CD8-positive, alpha-beta memory T cell (primary cell): ENCODE results near the gene LAG3. TPM values are rescaled to one million over a fixed set of nuclear protein-coding genes. Genes with fewer than 3 reads are reported as not detected.
A peak's percentile ranks its signal among the peaks of the same experiment; 100 is the strongest.

ENCODE experiments used
- CTCF ChIA-PET: fragments of 350-600 bp; sonication (Branson Sonifier 250); formaldehyde crosslinking; loops from one replicate; lab custom pipeline; 2021; ENCODE audit warnings: antibody characterized with exemption; lab: Charles Lee
- POLR2A ChIA-PET: fragments of 350-600 bp; sonication (Branson Sonifier 250); formaldehyde crosslinking; loops from one replicate; lab custom pipeline; 2021; ENCODE audit warnings: antibody characterized with exemption; lab: Charles Lee
- DNase-seq, 5 donors: peaks; one replicate each; pipeline versions ENCODE4 v3.0.0 to v3.0.0-alpha.2; 2020 to 2022; ENCODE audit warnings: mixed read lengths in 1 of 5
- H3K27ac ChIP-seq: one replicate; pipeline ENCODE4 v1.7.0; 2013; ENCODE audit warnings: low read depth, mild to moderate bottlenecking, low read length, moderate library complexity
- H3K27me3 ChIP-seq: 2 replicates; pipeline ENCODE4 v1.7.0; 2013; ENCODE audit warnings: low read length, mild to moderate bottlenecking; ENCODE audit not compliant: insufficient read depth, poor library complexity, severe bottlenecking
- H3K36me3 ChIP-seq: 2 replicates; pipeline ENCODE4 v1.7.0; 2013; ENCODE audit warnings: mild to moderate bottlenecking, low read length, moderate library complexity; ENCODE audit not compliant: insufficient read depth
- H3K4me1 ChIP-seq: 2 replicates; pipeline ENCODE4 v1.7.0; 2013; ENCODE audit warnings: mild to moderate bottlenecking, low read length, moderate library complexity; ENCODE audit not compliant: insufficient read depth
- H3K4me3 ChIP-seq: 2 replicates; pipeline ENCODE4 v1.7.0; 2013; ENCODE audit warnings: mild to moderate bottlenecking, low read length
- H3K9me3 ChIP-seq: 2 replicates; pipeline ENCODE4 v1.7.0; 2013; ENCODE audit warnings: mild to moderate bottlenecking, low read length
- H3K27ac Mint-ChIP-seq, 8 donors: one replicate each; pipeline ENCODE4 v1.8.0; 2020 to 2021; ENCODE audit warnings: mixed read lengths in 8 of 8, mild to moderate bottlenecking in 6 of 8, inconsistent platforms in 3 of 8, moderate library complexity in 3 of 8
- H3K27me3 Mint-ChIP-seq, 2 donors: one replicate each; pipeline ENCODE4 v1.8.0; 2020 to 2021; ENCODE audit warnings: mixed read lengths in 2 of 2, mild to moderate bottlenecking in 1 of 2, moderate library complexity in 1 of 2
- H3K36me3 Mint-ChIP-seq, 3 donors: one replicate each; pipeline ENCODE4 v1.8.0; 2020 to 2021; ENCODE audit warnings: mixed read lengths in 3 of 3, inconsistent platforms in 1 of 3, mild to moderate bottlenecking in 1 of 3
- H3K4me1 Mint-ChIP-seq, 3 donors: one replicate each; pipeline ENCODE4 v1.8.0; 2020 to 2021; ENCODE audit warnings: mixed read lengths in 3 of 3, inconsistent platforms in 1 of 3, mild to moderate bottlenecking in 1 of 3
- H3K4me3 Mint-ChIP-seq, 7 donors: one replicate each; pipeline ENCODE4 v1.8.0; 2020 to 2021; ENCODE audit warnings: mixed read lengths in 7 of 7, mild to moderate bottlenecking in 6 of 7, moderate library complexity in 4 of 7, inconsistent platforms in 2 of 7
- H3K9me3 Mint-ChIP-seq, 5 donors: one replicate each; pipeline ENCODE4 v1.8.0; 2020 to 2022; ENCODE audit warnings: mixed read lengths in 5 of 5, mild to moderate bottlenecking in 3 of 5, moderate library complexity in 2 of 5, inconsistent platforms in 1 of 5
- polyA plus RNA-seq: library from polyadenylated mRNA; unstranded; fragments of 300-500 nt; fragmentation: Illumina TruSeq; gene quantifications from one replicate; pipeline ENCODE4 v1.2.3, GENCODE V29; 2021
- total RNA-seq, 2 experiments: library from RNA; stranded (reverse); gene quantifications; one replicate each; pipeline ENCODE4 v1.2.3, GENCODE V29; 2021

LAG3 gene
- total and polyA plus RNA-seq, 3 experiments from 2014 or later: 37.3 to 245 (median 236) TPM

GRCh38 chr12:6773590-6774351 is 1.5 kb downstream of the LAG3 start:
- Mint-ChIP-seq H3K27me3 (peaks cover 2 to 8% of the 10 kb centered on the region in 2 donors), H3K9me3 (no peaks in the 10 kb centered on the region), H3K4me3 (peak overlapping the region; percentile 93 to 99 (median 97)), H3K4me1 (peaks cover 53 to 77% (median 59%) of the 10 kb centered on the region in 3 donors), H3K36me3 (peaks cover 0 to 24% (median 2%) of the 10 kb centered on the region in 3 donors), H3K27ac (peak overlapping the region; percentile 94 to 100 (median 99))
- ChIA-PET POLR2A (interaction anchor here (0.6 to 2.7 kb wide), 6 partner anchors 21 to 164 kb away, joined by 3 to 23 read pairs (median 5); partner anchors contain the start of genes CDCA3, MLF2, USP5 and ZNF384), CTCF (interaction anchor here (0.7 to 11.0 kb wide), 9 partner anchors 7 to 171 kb away, joined by 3 to 162 read pairs (median 4); partner anchors contain the start of genes LPAR5, MLF2, PTMS and ZNF384)
- Histone ChIP-seq H3K4me1 (peaks cover 59% of the 10 kb centered on the region), H3K9me3 (no peaks in the 10 kb centered on the region), H3K4me3 (peak overlapping the region; percentile 54), H3K36me3 (no peaks in the 10 kb centered on the region), H3K27me3 (no peaks in the 10 kb centered on the region), H3K27ac (peak overlapping the region; percentile 75)
- peak in 3 of 5 donors; percentile 14 to 55 (median 20) for DNase-seq

- peak overlapping the region; percentile 93 to 99 (median 97) for H3K4me3 Mint-ChIP-seq
- peak overlapping the region; percentile 94 to 100 (median 99) for H3K27ac Mint-ChIP-seq
- POLR2A ChIA-PET: interaction anchor here (0.6 to 2.7 kb wide), 8 partner anchors 10 to 140 kb away, joined by 3 to 23 read pairs (median 6); partner anchors contain the start of genes CDCA3, COPS7A, MLF2 and USP5
- peaks cover 0 to 4% of the 10 kb centered on the region in 2 donors for H3K27me3 Mint-ChIP-seq
- H3K4me1 Mint-ChIP-seq: peaks cover 54 to 73% (median 59%) of the 10 kb centered on the region in 3 donors
- peak overlapping the region; percentile 75 for H3K27ac ChIP-seq
- peaks cover 65% of the 10 kb centered on the region for H3K4me1 ChIP-seq
- H3K36me3 ChIP-seq: no peaks in the 10 kb centered on the region
- no peaks in the 10 kb centered on the region for H3K27me3 ChIP-seq
- CTCF ChIA-PET: interaction anchor here (0.7 to 11.0 kb wide), 10 partner anchors 8 to 172 kb away, joined by 3 to 162 read pairs (median 4); partner anchors contain the start of genes MLF2, PTMS, SPSB2 and ZNF384
- peak overlapping the region; percentile 54 for H3K4me3 ChIP-seq
- no peaks in the 10 kb centered on the region for H3K9me3 Mint-ChIP-seq
- peaks cover 0 to 25% (median 2%) of the 10 kb centered on the region in 3 donors for H3K36me3 Mint-ChIP-seq
- DNase-seq: peak; percentile 32 to 86 (median 55)
- no peaks in the 10 kb centered on the region for H3K9me3 ChIP-seq
These were observed 2.3 kb downstream of the LAG3 start for GRCh38 chr12:6774499-6775062.

DNA sequence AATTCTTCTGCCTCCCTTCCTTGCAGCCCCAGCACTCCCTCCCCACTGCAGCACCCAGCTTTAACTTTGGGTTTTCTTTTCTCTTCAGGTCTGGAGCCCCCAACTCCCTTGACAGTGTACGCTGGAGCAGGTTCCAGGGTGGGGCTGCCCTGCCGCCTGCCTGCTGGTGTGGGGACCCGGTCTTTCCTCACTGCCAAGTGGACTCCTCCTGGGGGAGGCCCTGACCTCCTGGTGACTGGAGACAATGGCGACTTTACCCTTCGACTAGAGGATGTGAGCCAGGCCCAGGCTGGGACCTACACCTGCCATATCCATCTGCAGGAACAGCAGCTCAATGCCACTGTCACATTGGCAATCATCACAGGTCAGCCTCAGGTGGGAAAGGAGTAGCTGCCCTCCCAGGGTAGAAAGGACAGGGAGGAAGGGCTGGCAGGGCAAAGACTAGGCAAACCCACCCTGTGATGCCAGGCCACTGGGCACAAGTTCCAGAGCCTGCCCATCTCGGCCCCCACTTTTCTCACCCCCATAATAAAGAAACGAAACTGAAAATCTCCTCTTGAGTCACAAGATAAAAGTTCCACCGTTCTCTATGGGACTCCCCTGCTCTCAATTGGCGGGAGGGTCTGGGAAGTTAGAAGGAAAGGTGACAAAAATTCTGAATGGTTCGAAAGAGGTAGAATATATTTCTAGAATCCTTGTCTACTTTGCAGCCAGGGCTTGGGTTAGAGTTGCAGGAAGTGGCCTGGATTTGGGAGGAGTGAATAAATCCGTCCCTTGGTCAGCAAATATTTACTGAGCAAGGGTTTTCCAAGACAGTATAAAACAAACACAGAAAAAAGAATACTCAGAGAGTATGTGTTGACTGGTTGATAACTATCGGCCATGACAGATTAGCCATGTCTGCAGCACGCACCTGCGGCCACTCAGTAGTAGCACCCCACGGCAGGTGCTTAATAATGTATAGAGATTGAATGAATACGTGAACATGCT is 3.2 kb downstream of the LAG3 start:
- ChIA-PET POLR2A (interaction anchor here (0.8 to 2.7 kb wide), 6 partner anchors 10 to 141 kb away, joined by 3 to 23 read pairs (median 6); partner anchors contain the start of genes COPS7A, MLF2 and ZNF384), CTCF (interaction anchor here (1.0 to 11.0 kb wide), 8 partner anchors 9 to 116 kb away, joined by 3 to 162 read pairs (median 4); partner anchors contain the start of genes MLF2, PTMS, SPSB2 and ZNF384)
- Mint-ChIP-seq H3K36me3 (peaks cover 0 to 25% (median 2%) of the 10 kb centered on the region in 3 donors), H3K4me1 (peaks cover 54 to 71% (median 59%) of the 10 kb centered on the region in 3 donors), H3K27ac (peak overlapping the region; percentile 94 to 100 (median 99)), H3K9me3 (no peaks in the 10 kb centered on the region), H3K4me3 (peak overlapping the region; percentile 93 to 99 (median 97)), H3K27me3 (peaks cover 0 to 7% of the 10 kb centered on the region in 2 donors)
- H3K9me3 ChIP-seq: no peaks in the 10 kb centered on the region
- DNase-seq: peak in 1 of 5 donors; percentile 47
- no peaks in the 10 kb centered on the region for H3K36me3 ChIP-seq
- H3K4me3 ChIP-seq: peak overlapping the region; percentile 54
- H3K27me3 ChIP-seq: no peaks in the 10 kb centered on the region
- peaks cover 65% of the 10 kb centered on the region for H3K4me1 ChIP-seq
- H3K27ac ChIP-seq: peak overlapping the region; percentile 75

DNA sequence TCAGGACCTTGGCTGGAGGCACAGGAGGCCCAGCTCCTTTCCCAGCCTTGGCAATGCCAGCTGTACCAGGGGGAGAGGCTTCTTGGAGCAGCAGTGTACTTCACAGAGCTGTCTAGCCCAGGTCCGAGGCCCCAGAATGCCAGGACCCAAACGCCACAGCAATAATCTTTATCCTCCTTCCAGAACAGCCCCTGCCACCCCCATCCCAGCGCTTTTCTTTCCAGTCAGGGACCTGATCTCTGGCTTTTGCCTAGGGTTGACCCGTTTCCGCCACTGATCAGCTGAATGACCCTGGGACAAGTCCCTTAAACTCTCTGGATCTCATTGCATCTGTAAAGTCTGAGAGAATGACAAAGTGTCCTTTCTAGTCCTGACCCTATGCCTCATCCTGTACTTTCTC is 5.1 kb downstream of the LAG3 start:
- Histone ChIP-seq H3K27me3 (no peaks in the 10 kb centered on the region), H3K9me3 (no peaks in the 10 kb centered on the region), H3K4me3 (no peak overlapping the region), H3K4me1 (peaks cover 55% of the 10 kb centered on the region), H3K36me3 (no peaks in the 10 kb centered on the region), H3K27ac (no peak overlapping the region)
- no peaks in the 10 kb centered on the region for H3K9me3 Mint-ChIP-seq
- ChIA-PET CTCF (interaction anchor here (0.8 to 11.0 kb wide), 4 partner anchors 11 to 53 kb away, joined by 3 to 162 read pairs (median 26); partner anchors contain the start of genes COPS7A, MLF2 and PTMS), POLR2A (no interaction called here)
- H3K27me3 Mint-ChIP-seq: peaks cover 0 to 7% of the 10 kb centered on the region in 2 donors
- peak overlapping the region in 4 of 8 donors; percentile 23 to 68 (median 42) for H3K27ac Mint-ChIP-seq
- peak overlapping the region in 3 of 7 donors; percentile 32 to 76 (median 69) for H3K4me3 Mint-ChIP-seq
- DNase-seq: no peak
- peaks cover 0 to 25% (median 2%) of the 10 kb centered on the region in 3 donors for H3K36me3 Mint-ChIP-seq
- peaks cover 42 to 56% (median 45%) of the 10 kb centered on the region in 3 donors for H3K4me1 Mint-ChIP-seq

- no peaks in the 10 kb centered on the region for H3K36me3 ChIP-seq
- H3K9me3 Mint-ChIP-seq: no peaks in the 10 kb centered on the region
- peaks cover 37 to 48% (median 43%) of the 10 kb centered on the region in 3 donors for H3K4me1 Mint-ChIP-seq
- H3K27me3 ChIP-seq: no peaks in the 10 kb centered on the region
- peaks cover 0 to 7% of the 10 kb centered on the region in 2 donors for H3K27me3 Mint-ChIP-seq
- peak overlapping the region in 6 of 7 donors; percentile 74 to 85 (median 76) for H3K4me3 Mint-ChIP-seq
- peak overlapping the region; percentile 54 to 96 (median 86) for H3K27ac Mint-ChIP-seq
- H3K9me3 ChIP-seq: no peaks in the 10 kb centered on the region
- peaks cover 0 to 25% (median 2%) of the 10 kb centered on the region in 3 donors for H3K36me3 Mint-ChIP-seq
- H3K4me3 ChIP-seq: peak overlapping the region; percentile 63
- POLR2A ChIA-PET: interaction anchor here (1.6 kb wide), 1 partner anchor 25 kb away, joined by 6 read pairs; the partner anchor contains the start of gene MLF2
- no peak for DNase-seq
- CTCF ChIA-PET: interaction anchor here (0.6 to 11.0 kb wide), 15 partner anchors 12 to 175 kb away, joined by 3 to 162 read pairs (median 5); partner anchors contain the start of genes COPS7A, MLF2, PTMS and USP5
- no peak overlapping the region for H3K27ac ChIP-seq
- H3K4me1 ChIP-seq: peaks cover 55% of the 10 kb centered on the region
These were observed 5.9 kb downstream of the LAG3 start for GRCh38 chr12:6778217-6778573.

DNA sequence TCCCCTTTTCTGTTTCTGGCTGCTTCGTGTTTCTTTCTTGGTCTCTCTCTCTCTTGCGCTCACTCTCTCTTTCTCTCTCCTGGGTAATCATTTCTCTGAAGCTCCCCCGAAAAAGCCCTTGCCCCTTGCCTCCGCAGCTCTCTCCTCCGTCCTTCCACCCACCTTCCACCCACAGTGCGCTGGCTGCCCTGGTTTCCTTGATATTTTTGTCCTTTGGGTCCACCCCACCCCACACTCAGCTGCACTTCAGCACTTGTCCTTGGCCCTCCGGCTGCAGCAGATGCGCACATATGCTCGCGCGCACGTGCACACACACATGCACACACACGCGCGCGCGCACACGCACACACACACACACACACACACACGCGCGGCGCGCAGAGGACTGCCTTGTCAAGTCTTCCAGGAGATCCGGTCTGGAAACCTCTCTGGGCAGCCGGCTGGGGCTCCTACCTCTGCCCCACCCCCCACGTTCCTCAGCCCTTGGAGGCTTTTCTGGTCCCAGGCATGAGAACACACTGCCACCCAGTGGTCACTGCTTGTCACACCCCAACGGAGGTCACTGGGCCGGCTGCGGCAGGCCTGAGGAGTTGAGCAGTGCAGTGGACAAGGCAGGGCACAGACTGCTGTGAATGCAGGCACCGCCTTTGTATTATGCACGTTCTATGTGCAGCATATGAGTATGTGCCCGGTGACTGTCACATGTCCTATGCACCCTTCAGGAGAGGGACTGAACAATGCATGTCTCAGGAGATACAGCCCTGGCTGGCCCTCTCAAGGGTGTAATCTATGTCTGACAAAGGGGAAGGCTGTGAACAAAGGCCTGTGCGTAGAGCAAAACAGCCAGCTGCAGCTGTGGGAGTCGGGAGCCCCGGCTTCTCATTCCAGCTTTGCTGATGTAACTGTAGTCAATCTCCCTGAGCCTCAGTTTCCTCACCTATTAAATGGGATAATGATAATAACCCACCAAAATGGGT is 6.5 kb downstream of the LAG3 start:
- H3K9me3 Mint-ChIP-seq: no peaks in the 10 kb centered on the region
- ChIA-PET CTCF (interaction anchor here (0.6 to 11.0 kb wide), 15 partner anchors 12 to 175 kb away, joined by 3 to 162 read pairs (median 5); partner anchors contain the start of genes COPS7A, MLF2, PTMS and USP5), POLR2A (interaction anchor here (1.6 kb wide), 1 partner anchor 25 kb away, joined by 6 read pairs; the partner anchor contains the start of gene MLF2)
- DNase-seq: peak; percentile 81 to 92 (median 85)
- no peaks in the 10 kb centered on the region for H3K27me3 ChIP-seq
- H3K36me3 Mint-ChIP-seq: peaks cover 0 to 25% (median 2%) of the 10 kb centered on the region in 3 donors
- peak overlapping the region; percentile 54 to 95 (median 86) for H3K27ac Mint-ChIP-seq
- H3K36me3 ChIP-seq: no peaks in the 10 kb centered on the region
- peaks cover 0 to 7% of the 10 kb centered on the region in 2 donors for H3K27me3 Mint-ChIP-seq
- H3K27ac ChIP-seq: no peak overlapping the region
- H3K4me3 ChIP-seq: peak overlapping the region; percentile 63
- peaks cover 35 to 44% (median 40%) of the 10 kb centered on the region in 3 donors for H3K4me1 Mint-ChIP-seq
- H3K9me3 ChIP-seq: no peaks in the 10 kb centered on the region
- H3K4me1 ChIP-seq: peaks cover 60% of the 10 kb centered on the region
- H3K4me3 Mint-ChIP-seq: peak overlapping the region; percentile 74 to 93 (median 77)
